NCI-H82 (cell line): ENCODE data around the gene GTF2I.
"Not testable (repeated sequence)": the region's sequence is repeated elsewhere in the genome, so short reads cannot be mapped to it uniquely, and the experiment has no call there.

Source experiments
- DNase-seq: peaks from one replicate; lab custom pipeline; 2025; lab: John Stamatoyannopoulos, UW

GTF2I gene

GRCh38 chr7:74717889-74718288 lies 60.4 kb downstream of the GTF2I start:
- DNase-seq, result no peak

GRCh38 chr7:74718336-74718735 lies 60.8 kb downstream of the GTF2I start:
- DNase-seq, result no peak

- no peak for DNase-seq
Observed at GRCh38 chr7:74722153-74722552, 64.6 kb downstream of the GTF2I start.

GRCh38 chr7:74725840-74726239 lies 68.3 kb downstream of the GTF2I start:
- no peak for DNase-seq

- DNase-seq, result no peak
Observed at GRCh38 chr7:74726309-74727101, 69.0 kb downstream of the GTF2I start.

- DNase-seq, result not testable (repeated sequence)
Observed at GRCh38 chr7:74728686-74729085, 71.2 kb downstream of the GTF2I start.

GRCh38 chr7:74730186-74730585 lies 72.7 kb downstream of the GTF2I start:
- DNase-seq, result not testable (repeated sequence)

- not testable (repeated sequence) for DNase-seq
Observed at GRCh38 chr7:74739974-74740703, 82.6 kb downstream of the GTF2I start.

GRCh38 chr7:74743936-74744557 lies 86.5 kb downstream of the GTF2I start:
- DNase-seq, result not testable (repeated sequence)

GRCh38 chr7:74753921-74754482 lies 96.5 kb downstream of the GTF2I start:
- DNase-seq, result not testable (repeated sequence)

GRCh38 chr7:74756673-74757072 lies 99.2 kb downstream of the GTF2I start:
- not testable (repeated sequence) for DNase-seq

- not testable (repeated sequence) for DNase-seq
Observed at GRCh38 chr7:74758268-74758667, 100.8 kb downstream of the GTF2I start.

GRCh38 chr7:74758982-74759381 lies 101.5 kb downstream of the GTF2I start:
- DNase-seq, result not testable (repeated sequence)

GRCh38 chr7:74765205-74765918 lies 107.8 kb downstream of the GTF2I start:
- DNase-seq, result not testable (repeated sequence)

GRCh38 chr7:74766509-74766908 lies 109.0 kb downstream of the GTF2I start:
- not testable (repeated sequence) for DNase-seq

- not testable (repeated sequence) for DNase-seq
Observed at GRCh38 chr7:74766991-74767390, 109.5 kb downstream of the GTF2I start.

- not testable (repeated sequence) for DNase-seq
Observed at GRCh38 chr7:74770062-74770461, 112.5 kb downstream of the GTF2I start.

GRCh38 chr7:74772093-74772492 lies 114.6 kb downstream of the GTF2I start:
- not testable (repeated sequence) for DNase-seq

GRCh38 chr7:74773760-74774750 lies 116.5 kb downstream of the GTF2I start, which contains the start of gene NCF1:
NCF1 (plus strand) TSS chr7:74774011; CDS start chr7:74774032, 21 bp downstream.
- not testable (repeated sequence) for DNase-seq

- not testable (repeated sequence) for DNase-seq
Observed at GRCh38 chr7:74775111-74775510, 117.6 kb downstream of the GTF2I start.
